K562 (cell line): Measurements from ENCODE around the gene NKIRAS1. TPM values are rescaled to one million over a fixed set of nuclear protein-coding genes. Genes with fewer than 3 reads are reported as not detected.

Experiments used
- ATAC-seq: fragments of 200-7000 bp; cut with Tn5 transposase; 3 replicates; pipeline ENCODE4 v1.9.1; 2020; ENCODE audit warnings: moderate library complexity
- BruUV-seq: library from RNA; stranded (reverse); fragments of 400-500 nt; replicated peaks from 2 replicates; lab custom pipeline; 2021; lab: Mats Ljungman, UMichigan
- CTCF ChIA-PET: fragments of 300-600 bp; formaldehyde crosslinking; extraction: SDS; loops from one replicate; lab custom pipeline; 2021; ENCODE audit warnings: low intra/inter-chr PET ratio; lab: Yijun Ruan, JAX
- POLR2A ChIA-PET: fragments of 300-600, 350-650 bp; sonication (Branson Sonifier 250); formaldehyde crosslinking; extraction: SDS; loops from one replicate; lab custom pipeline; 2021; ENCODE audit warnings: antibody characterized with exemption, inconsistent platforms; lab: Yijun Ruan, JAX
- DNase-seq, 4 experiments: peaks; one replicate each; pipeline versions ENCODE4 v3.0.0 to v3.0.0-alpha.2; 2011 to 2018; ENCODE audit warnings: low spot score in 3 of 4, mixed read lengths in 3 of 4; ENCODE audit errors: extremely low read depth in 1 of 4
- FAIRE-seq: peaks from 2 replicates; lab custom pipeline; 2011; peaks lifted over from hg19 to GRCh38; lab: Jason Lieb, UNC
- H2AFZ ChIP-seq: 2 replicates; pipeline ENCODE4 v1.6.0; 2011; ENCODE audit warnings: low read depth, low read length, control low read depth, inconsistent platforms
- H3K27ac ChIP-seq: fragments of 200-600 bp; 3 replicates; pipeline ENCODE4 v1.8.0; 2011; ENCODE audit warnings: low read depth, mild to moderate bottlenecking, control low read depth, inconsistent platforms, low read length, moderate library complexity, mixed read lengths; ENCODE audit errors: extremely low read depth
- H3K27me3 ChIP-seq, 2 experiments: fragments of 300-600 bp in 1 of 2; 2 replicates in 1 of 2; 3 replicates in 1 of 2; pipeline versions ENCODE4 v1.6.0 to v1.8.0; 2011; ENCODE audit warnings: inconsistent platforms in 2 of 2, low read length in 2 of 2, mild to moderate bottlenecking in 1 of 2, mixed read lengths in 1 of 2, moderate library complexity in 1 of 2; ENCODE audit not compliant: control insufficient read depth in 2 of 2, insufficient read depth in 2 of 2
- H3K36me3 ChIP-seq: fragments of 300-600 bp; 3 replicates; pipeline ENCODE4 v1.8.0; 2011; ENCODE audit warnings: mild to moderate bottlenecking, low read length, inconsistent platforms; ENCODE audit not compliant: control insufficient read depth, insufficient read depth
- H3K4me1 ChIP-seq, 2 experiments: fragments of 200-600 bp in 1 of 2; replicated peaks in 1 of 2; 2 replicates in 1 of 2; 3 replicates in 1 of 2; pipeline versions ENCODE4 v1.5.1 to v1.8.0; 2011; ENCODE audit warnings: inconsistent platforms in 2 of 2, low read length in 2 of 2, mild to moderate bottlenecking in 1 of 2, mixed read lengths in 1 of 2, moderate library complexity in 1 of 2; ENCODE audit not compliant: control insufficient read depth in 2 of 2, insufficient read depth in 2 of 2
- H3K4me2 ChIP-seq: 2 replicates; pipeline ENCODE4 v1.6.1; 2011; ENCODE audit warnings: low read length, control low read depth, inconsistent platforms, mixed read lengths; ENCODE audit not compliant: insufficient read depth
- H3K4me3 ChIP-seq: fragments of 200-600 bp; sonication (generic), shearing (Covaris generic); 2 replicates; pipeline ENCODE4 v1.5.1; 2016; ENCODE audit warnings: control low read depth, inconsistent platforms
- H3K79me2 ChIP-seq: fragments of 200-600 bp; 3 replicates; pipeline ENCODE4 v1.8.0; 2011; ENCODE audit warnings: low read length, inconsistent platforms; ENCODE audit not compliant: control insufficient read depth, insufficient read depth
- H3K9ac ChIP-seq, 2 experiments: 2 replicates each; pipeline versions ENCODE4 v1.6.0 to v1.6.1; 2011; ENCODE audit warnings: low read depth in 2 of 2, low read length in 2 of 2, control low read depth in 1 of 2, inconsistent platforms in 1 of 2, mild to moderate bottlenecking in 1 of 2, mixed read lengths in 1 of 2; ENCODE audit not compliant: insufficient read depth in 1 of 2
- H3K9me1 ChIP-seq: one replicate; pipeline ENCODE4 v1.6.0; 2011; ENCODE audit warnings: inconsistent platforms, mild to moderate bottlenecking, low read length, moderate library complexity; ENCODE audit not compliant: control insufficient read depth, insufficient read depth
- H3K9me3 ChIP-seq: replicated peaks from 2 replicates; pipeline ENCODE4 v1.5.1; 2011; ENCODE audit warnings: low read depth, low read length, inconsistent platforms; ENCODE audit not compliant: control insufficient read depth, insufficient read depth
- H4K20me1 ChIP-seq: replicated peaks from 2 replicates; pipeline ENCODE4 v1.6.1; 2011; ENCODE audit warnings: low read length, inconsistent platforms, mixed read lengths; ENCODE audit not compliant: control insufficient read depth, insufficient read depth
- BCLAF1 ChIP-seq, 2 experiments: fragments of 450-650 bp in 1 of 2; IDR thresholded peaks; 2 replicates each; pipeline ENCODE4 v1.6.1; 2011 to 2017; ENCODE audit warnings: low read depth in 2 of 2, antibody characterized with exemption in 1 of 2, borderline replicate concordance in 1 of 2, low read length in 1 of 2, mild to moderate bottlenecking in 1 of 2, mixed read lengths in 1 of 2; ENCODE audit not compliant: control insufficient read depth in 1 of 2
- BMI1 ChIP-seq: fragments of 150-350 bp; IDR thresholded peaks from 2 replicates; pipeline ENCODE4 v1.6.1; 2014; ENCODE audit warnings: low read length
- C11orf30 ChIP-seq: fragments of 450-650 bp; IDR thresholded peaks from 2 replicates; pipeline ENCODE4 v1.6.1; 2016; ENCODE audit warnings: low read depth, mild to moderate bottlenecking
- ESRRB ChIP-seq: fragments of 250-450 bp; sonication (Bioruptor Pico); IDR thresholded peaks from 2 replicates; pipeline ENCODE4 v1.5.0; 2020; ENCODE audit warnings: mild to moderate bottlenecking, moderate library complexity, borderline replicate concordance
- HDAC3 ChIP-seq: fragments of 450-650 bp; IDR thresholded peaks from 2 replicates; pipeline ENCODE4 v1.6.1; 2018; ENCODE audit warnings: borderline replicate concordance, mild to moderate bottlenecking, moderate library complexity; ENCODE audit not compliant: partially characterized antibody
- KAT2B ChIP-seq: IDR thresholded peaks from one replicate; pipeline ENCODE4 v1.6.1; 2012; ENCODE audit warnings: low read depth, mild to moderate bottlenecking, control low read depth, inconsistent platforms, low read length, moderate library complexity
- MECOM ChIP-seq: fragments of 250-450 bp; sonication (Bioruptor Pico); IDR thresholded peaks from 2 replicates; pipeline ENCODE4 v1.8.0; 2022; ENCODE audit warnings: inconsistent platforms
- NR3C1 ChIP-seq: sonication (generic); formaldehyde crosslinking; IDR thresholded peaks from 2 replicates; pipeline ENCODE4 v1.8.1; 2022; ENCODE audit warnings: missing genetic modification reagents
- RBM22 ChIP-seq: fragments of 200-400 bp; formaldehyde crosslinking; IDR thresholded peaks from 2 replicates; pipeline ENCODE4 v1.6.1; 2018; ENCODE audit warnings: low read length, low read depth; ENCODE audit not compliant: poor library complexity, severe bottlenecking
- ZBTB17 ChIP-seq: fragments of 450-650 bp; formaldehyde crosslinking; IDR thresholded peaks from 2 replicates; pipeline ENCODE4 v1.4.0; 2020; ENCODE audit warnings: mild to moderate bottlenecking
- ZNF75A ChIP-seq: fragments of 450-650 bp; formaldehyde crosslinking; IDR thresholded peaks from 2 replicates; pipeline ENCODE4 v1.4.0; 2020; ENCODE audit warnings: mild to moderate bottlenecking
- WGBS: fragments of 100-300 bp; shearing (Covaris generic); methylation state at CpG from one replicate; pipeline ENCODE4 v1.1.6; 2016; ENCODE audit warnings: low coverage, mixed read lengths; ENCODE audit not compliant: insufficient coverage; ENCODE audit errors: missing lambda C conversion rate; 5-methylcytosine and 5-hydroxymethylcytosine counted together
- in situ Hi-C: fragments of 300-500 bp; cut with MboI; formaldehyde crosslinking; loops from 4 replicates; pipeline ENCODE4 v1.15.0; 2018; ENCODE audit warnings: inconsistent platforms, mixed read lengths
- intact Hi-C: fragments of 100-400 bp; cut with micrococcal nuclease; formaldehyde crosslinking; loops from 2 replicates; pipeline ENCODE4 v1.14.2; 2022
- polyA plus RNA-seq, 8 experiments: library from polyadenylated mRNA; depleted of rRNA in 4 of 8; stranded (reverse) in 5 of 8; unstranded in 3 of 8; fragments of >200 nt; fragmentation: Nextera tagmentation in 2 of 8; fragmentation: Illumina TruSeq in 1 of 8; extraction: Ambion mirVana in 2 of 8; extraction: Trizol in 1 of 8; gene quantifications; 2 replicates each; pipeline versions ENCODE4 v1.2.1 to v1.2.3, GENCODE V29; 2011 to 2014; ENCODE audit warnings: inconsistent platforms in 1 of 8, missing spikeins in 1 of 8
- total RNA-seq, 7 experiments: library from RNA; depleted of rRNA in 6 of 7; stranded (reverse); fragments of >200 nt in 6 of 7; fragmentation: Illumina TruSeq in 2 of 7; extraction: Trizol in 2 of 7; gene quantifications; 2 replicates each; pipeline versions ENCODE4 v1.2.1 to v1.2.3, GENCODE V29; 2011 to 2021; ENCODE audit warnings: low replicate concordance in 1 of 7
- TF ChIP-seq, protein P1 (sequence below): fragments of 250-450 bp; sonication (Bioruptor Pico); IDR thresholded peaks from 2 replicates; pipeline ENCODE4 v1.5.0; 2020; ENCODE audit warnings: mild to moderate bottlenecking

Gene NKIRAS1
- total and polyA plus RNA-seq, 9 of the 15 experiments (the other 6 are each of a cell fraction or from before 2014, with no cell fraction given) = 5.1 to 10.3 (median 6.3) TPM

- peak overlapping the region in 1 of 2 experiments; percentile 29; a peak in 1 of 4 replicates for H3K9ac ChIP-seq
- TF ChIP-seq BMI1 (no peak), MECOM (CRISPR knock-in tag) (no peak), HDAC3 (no peak), RBM22 (no peak), ESRRB (no peak), BCLAF1 (IDR thresholded peaks at IDR 0.05; ENCODE audit: borderline replicate concordance in 1 of 2, control insufficient read depth in 1 of 2, low read depth in 2 of 2, low read length in 1 of 2) (no peak), NR3C1 (CRISPR knock-in tag) (no peak), KAT2B (no peak), ZBTB17 (no peak), C11orf30 (no peak), ZNF75A (CRISPR knock-in tag) (no peak)
- TF ChIP-seq, protein P1, sequence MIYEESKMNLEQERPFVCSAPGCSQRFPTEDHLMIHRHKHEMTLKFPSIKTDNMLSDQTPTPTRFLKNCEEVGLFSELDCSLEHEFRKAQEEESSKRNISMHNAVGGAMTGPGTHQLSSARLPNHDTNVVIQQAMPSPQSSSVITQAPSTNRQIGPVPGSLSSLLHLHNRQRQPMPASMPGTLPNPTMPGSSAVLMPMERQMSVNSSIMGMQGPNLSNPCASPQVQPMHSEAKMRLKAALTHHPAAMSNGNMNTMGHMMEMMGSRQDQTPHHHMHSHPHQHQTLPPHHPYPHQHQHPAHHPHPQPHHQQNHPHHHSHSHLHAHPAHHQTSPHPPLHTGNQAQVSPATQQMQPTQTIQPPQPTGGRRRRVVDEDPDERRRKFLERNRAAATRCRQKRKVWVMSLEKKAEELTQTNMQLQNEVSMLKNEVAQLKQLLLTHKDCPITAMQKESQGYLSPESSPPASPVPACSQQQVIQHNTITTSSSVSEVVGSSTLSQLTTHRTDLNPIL (CRISPR knock-in tag) = no peak
- TF ChIP-seq, all 486 proteins: peak for 0
- peaks cover 7% of the 10 kb centered on the region for H4K20me1 ChIP-seq
- H3K27ac ChIP-seq = no peak overlapping the region
- no peak for FAIRE-seq
- ChIA-PET CTCF (no interaction called here), POLR2A (interaction anchor here (1.5 kb wide), 1 partner anchor 12 kb away, joined by 3 read pairs; no protein-coding TSS in a partner anchor)
- no TSS peak for BruUV-seq
- WGBS = 80% methylated on average over 4 of the region's 4 CpGs
- no peak; the same call in 2 of the 3 replicates for ATAC-seq
- no peak overlapping the region for H3K4me3 ChIP-seq
- no peaks in the 10 kb centered on the region for H3K36me3 ChIP-seq
- intact Hi-C loops = loop anchor here (5.0 to 10.0 kb wide), 2 partner anchors 63 to 155 kb away; partner anchors contain the start of gene UBE2E1
- in situ Hi-C loops = no loop called here
- no peaks in the 10 kb centered on the region for H3K9me3 ChIP-seq
- DNase-seq = no peak
- H3K9me1 ChIP-seq = no peaks in the 10 kb centered on the region
- H3K79me2 ChIP-seq = peaks cover 32% of the 10 kb centered on the region; the same call in 2 of the 3 replicates
- H3K27me3 ChIP-seq = no peaks in the 10 kb centered on the region
- no peaks in the 10 kb centered on the region; a peak in 1 of 5 replicates for H3K4me1 ChIP-seq
- no peak overlapping the region for H3K4me2 ChIP-seq
- H2AFZ ChIP-seq = no peak overlapping the region
These were observed 46.7 kb downstream of the NKIRAS1 start for GRCh38 chr3:23869977-23870662.
